ENCODE results near the gene STC2.
"Not testable (repeated sequence)": the region's sequence is repeated elsewhere in the genome, so short reads cannot be mapped to it uniquely, and the experiment has no call there.

The STC2 gene, protein sequence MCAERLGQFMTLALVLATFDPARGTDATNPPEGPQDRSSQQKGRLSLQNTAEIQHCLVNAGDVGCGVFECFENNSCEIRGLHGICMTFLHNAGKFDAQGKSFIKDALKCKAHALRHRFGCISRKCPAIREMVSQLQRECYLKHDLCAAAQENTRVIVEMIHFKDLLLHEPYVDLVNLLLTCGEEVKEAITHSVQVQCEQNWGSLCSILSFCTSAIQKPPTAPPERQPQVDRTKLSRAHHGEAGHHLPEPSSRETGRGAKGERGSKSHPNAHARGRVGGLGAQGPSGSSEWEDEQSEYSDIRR

DNA sequence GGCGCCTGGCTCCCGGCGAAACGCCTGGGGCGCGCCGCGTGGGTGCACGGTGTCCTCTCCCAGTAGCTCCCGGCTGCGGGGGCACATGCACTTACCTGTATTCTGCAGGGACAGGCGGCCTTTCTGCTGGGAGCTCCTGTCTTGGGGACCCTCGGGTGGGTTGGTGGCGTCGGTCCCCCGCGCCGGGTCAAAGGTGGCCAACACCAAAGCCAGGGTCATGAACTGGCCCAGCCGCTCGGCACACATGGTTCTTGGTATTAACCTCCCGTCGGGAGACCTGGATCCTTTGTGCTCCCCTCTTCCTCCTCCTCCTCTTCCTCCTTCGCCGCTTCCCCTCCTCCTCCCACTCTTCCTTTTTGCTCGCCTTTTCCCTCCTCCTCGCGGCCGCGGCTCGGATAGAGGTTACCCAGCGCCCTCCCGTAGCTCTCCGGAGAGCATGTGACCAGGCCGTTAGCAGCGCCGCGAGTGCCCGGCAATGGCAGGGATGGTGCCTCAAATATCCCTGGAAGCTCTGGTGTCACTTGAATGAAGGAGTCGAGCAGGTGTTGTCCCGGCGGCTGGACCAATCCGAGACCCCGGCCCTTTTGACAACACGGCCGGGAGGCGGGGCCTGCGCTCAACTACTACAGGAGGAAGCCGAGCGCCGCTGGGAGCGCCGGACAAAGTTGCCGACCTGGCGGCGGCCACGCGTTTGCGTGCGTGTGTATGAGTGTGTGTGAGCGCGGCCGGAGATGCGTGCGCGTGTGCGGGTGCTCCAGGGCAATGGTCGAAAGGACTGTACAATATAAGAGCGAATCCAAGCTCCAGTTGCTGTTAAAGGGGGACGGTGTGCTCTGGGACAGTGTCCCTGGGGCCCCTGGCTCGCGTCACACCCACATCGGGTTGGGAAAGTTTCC, at the start of gene STC2:
STC2 (minus strand) TSS at position 467 of the 896 bp plus-strand sequence; CDS start at position 246, 221 bp downstream.
- no peak for DNase-seq

DNA sequence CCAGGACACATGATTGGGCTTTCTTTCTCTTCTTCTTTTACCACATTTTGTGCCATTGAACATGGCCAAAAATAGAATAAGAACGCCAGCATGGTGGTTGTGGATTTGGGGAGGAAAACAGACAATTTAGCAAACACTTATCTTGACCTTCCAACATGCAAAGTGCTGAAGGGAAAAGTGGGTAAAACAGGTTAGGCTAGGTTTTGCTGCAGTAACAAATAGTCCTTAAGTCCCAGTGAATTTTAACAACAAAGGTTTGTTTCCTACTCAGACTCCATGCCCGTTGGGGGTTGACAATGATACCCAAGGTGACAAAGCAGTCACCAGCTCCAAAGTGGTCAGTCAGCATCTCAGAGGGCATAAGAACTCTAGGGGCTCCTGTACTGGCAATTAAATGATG, 43.2 kb upstream of the STC2 start:
- DNase-seq, result no peak

DNA sequence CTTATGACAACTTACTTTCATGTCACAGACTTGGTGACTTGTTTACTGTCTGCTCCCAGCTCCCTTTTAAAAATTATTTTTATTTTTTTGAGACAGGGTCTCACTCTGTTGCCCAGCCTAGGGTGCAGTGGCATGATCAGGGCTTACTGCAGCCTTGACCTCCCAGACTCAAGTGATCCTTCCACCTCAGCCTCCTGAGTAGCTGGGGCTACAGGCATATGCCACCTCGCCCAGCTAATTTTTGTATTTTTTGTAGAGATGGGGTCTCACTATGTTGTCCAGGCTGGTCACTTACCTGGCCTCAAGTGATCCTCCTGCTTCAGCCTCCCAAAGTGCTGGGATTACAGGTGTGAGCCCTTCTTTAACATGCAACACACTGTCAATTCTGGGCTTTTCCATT, 35.2 kb upstream of the STC2 start:
- DNase-seq, result not testable (repeated sequence)

DNA sequence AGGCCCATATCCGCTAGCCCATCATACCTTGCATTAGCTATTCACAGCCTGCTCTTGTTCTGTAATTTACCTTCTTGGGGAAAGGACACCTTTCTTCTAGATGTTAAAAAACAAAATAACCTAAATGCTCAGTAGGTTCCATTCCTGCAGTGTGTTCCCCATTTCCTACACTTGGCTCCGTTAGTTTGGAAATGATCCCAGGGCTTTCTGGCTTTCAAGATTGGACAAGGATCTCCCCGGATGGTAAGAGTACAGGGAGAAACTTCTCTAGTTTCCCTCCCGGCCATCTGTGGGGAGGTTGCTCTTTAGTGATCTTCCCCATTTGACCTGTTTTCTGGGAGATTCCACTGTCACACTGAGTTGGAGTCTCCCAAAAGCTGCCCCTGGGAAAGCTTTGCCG, 27.3 kb upstream of the STC2 start:
- no peak for DNase-seq

DNA sequence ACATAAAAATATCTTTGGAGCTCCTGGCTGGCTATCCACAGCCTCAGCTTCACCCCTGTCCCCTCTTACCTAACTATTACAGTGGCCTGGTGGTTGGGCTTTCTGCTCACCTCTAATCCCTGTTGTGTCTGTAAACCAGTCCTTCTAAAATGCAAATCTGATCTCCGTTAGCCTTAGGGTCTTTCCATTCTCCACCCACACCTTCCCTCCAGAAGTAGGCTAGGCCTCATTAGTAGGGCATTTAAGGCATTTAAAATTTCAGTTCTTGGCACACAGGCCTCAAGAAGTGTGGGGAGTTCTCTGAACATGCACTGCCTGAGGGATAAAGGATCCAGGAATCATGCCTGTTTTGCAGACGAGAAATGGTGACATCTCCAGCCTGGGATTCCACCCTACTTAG, 26.4 kb upstream of the STC2 start:
- no peak for DNase-seq

DNA sequence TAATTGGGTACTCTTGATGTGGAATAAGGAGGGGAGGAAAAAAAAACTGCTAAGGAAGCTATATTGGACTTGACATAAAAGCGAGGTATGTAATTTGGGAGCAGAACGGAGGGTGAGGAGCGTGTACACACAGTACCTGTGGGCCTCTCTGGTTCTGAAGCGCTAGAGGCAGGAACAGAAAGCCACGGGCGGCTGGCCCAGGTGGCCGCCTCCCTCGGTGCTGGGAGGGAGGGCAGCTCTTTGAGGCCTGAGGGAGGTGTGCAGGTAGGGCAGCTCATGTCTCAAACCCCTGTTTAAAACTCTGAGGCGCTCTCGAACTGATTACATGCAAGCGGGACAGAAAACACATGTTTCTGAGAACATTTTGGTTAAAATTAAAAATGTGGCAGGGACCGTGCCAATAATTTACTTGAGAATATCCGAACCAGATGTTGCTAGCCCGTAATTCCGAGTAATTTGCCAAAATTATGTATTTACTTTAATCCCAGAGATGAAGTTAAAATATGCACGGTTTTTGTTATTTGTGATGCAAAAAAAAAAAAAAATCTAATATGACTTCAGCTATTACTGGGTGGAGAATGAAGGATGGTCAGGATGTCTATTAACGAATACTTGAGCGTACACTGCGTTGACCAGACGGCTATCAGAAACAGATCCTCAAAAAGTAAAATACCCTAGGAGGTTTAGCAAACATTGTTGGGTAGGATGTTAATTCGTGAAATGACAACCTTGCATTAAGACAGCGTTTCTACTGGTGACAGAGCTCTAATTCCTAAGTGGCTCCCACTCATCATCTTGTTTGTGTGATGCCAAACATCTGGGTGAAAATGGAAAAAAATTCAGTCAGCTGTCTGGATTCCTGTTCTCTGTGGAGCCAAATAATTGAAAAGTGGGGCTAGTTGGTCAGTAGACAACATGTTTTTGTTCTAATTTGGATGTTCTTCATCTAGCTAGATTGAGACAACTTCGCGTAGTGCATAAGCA, 24.4 kb upstream of the STC2 start:
- no peak for DNase-seq

DNA sequence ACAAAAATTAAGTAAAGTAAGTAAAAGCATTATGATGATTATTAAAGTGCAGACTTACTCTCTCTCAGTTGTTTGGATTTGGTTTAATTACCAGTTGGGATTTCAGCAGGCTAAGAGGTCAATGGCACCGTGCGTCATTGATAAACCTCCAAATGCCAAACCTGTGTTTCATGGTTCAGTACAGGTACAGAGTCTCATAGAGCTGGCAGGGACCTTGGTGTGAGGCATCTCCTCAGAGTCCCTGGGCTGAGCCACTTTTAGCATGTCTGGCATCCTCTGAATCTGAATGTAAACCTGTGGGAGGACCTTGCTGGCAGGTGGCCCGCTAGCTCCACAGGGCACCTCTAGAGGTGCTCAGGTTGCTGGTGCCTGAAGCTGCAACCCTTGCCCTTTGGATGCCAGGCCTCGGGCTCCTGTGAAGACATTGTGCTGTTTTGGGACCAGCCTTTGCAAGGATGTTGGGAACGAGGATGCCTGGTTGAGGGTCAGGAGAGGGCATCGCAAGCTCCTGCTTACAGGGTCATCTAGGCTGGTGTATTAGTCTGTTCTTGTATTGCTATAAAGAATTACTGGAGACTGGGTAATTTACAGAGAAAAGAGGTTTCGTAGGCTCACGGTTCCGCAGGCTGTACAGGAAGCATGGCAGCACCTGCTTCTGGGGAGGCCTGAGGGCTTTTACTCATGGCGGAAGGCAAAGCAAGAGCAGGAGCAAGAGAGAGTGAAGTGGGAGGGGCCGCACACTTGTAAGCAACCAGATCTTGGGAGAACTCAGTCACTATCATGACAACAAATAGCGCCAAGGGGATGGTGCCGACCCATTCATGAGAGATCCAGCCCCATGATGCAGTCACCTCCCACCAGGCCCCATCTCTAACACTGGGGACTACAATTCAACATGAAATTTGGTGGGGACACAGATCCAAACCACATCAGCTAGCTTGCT, 14.9 kb upstream of the STC2 start:
- no peak for DNase-seq

DNA sequence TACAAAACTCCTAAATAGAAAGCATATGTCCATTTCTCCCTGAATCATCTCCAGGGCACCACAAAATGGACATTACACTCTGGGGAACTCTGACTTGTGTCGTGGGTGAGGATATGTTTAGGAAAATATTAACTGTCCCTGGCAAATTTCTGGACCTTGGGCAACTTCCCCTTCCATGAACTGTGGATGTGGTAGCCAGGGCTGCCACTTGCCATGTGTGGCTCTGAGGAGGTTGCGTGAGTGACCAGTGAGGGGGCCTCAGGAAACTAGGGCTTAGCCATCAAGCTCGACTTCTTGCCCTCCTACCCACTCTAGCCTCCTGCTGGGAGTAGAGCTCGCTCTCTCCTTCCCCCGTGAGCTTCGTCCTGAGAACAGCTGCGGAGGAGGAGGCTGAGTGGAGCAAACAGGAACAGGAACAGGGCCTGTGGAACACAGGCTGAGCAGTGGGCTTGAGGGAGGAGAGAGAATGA, 13.8 kb upstream of the STC2 start:
- DNase-seq, result no peak

DNA sequence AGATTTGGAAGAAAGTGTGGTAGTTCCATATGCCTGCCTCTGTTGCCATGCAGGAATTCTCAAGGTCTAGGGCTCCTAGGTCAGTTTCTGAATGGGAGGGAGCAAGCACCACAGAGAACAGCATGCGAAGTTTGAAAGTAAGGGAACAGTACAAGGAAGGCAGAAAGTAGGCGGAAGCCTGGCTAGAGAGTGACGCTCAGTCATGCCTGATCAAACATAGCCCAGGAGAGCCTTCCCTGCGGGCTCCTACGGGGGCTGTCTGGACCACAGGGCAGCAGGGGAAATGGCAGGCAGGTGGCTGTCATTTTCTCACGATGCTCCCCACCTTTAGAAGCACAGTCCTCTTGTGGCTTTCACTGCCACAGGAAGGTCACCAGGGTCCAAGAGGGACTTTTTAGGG, 12.8 kb upstream of the STC2 start:
- DNase-seq, result no peak

DNA sequence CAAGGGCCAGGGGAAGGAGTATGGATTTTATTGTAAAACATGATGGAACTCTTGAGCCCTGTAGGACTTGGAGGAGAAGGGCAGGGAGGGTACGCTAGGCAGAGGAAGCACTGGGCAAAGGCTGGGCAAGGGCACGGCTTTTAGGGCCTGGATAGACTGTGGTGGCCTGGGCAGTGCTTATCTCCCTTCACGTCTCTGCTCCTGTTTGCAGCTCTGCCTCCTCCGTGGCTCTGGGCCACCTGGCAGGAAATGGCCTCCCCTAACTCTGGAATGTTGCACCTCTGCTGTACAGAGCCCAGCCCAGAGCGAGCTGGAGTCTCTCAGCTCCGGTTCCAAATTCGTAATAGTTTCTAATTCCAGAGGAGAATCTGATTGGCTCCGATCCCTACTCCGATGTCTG, 12.2 kb upstream of the STC2 start:
- DNase-seq, result no peak

DNA sequence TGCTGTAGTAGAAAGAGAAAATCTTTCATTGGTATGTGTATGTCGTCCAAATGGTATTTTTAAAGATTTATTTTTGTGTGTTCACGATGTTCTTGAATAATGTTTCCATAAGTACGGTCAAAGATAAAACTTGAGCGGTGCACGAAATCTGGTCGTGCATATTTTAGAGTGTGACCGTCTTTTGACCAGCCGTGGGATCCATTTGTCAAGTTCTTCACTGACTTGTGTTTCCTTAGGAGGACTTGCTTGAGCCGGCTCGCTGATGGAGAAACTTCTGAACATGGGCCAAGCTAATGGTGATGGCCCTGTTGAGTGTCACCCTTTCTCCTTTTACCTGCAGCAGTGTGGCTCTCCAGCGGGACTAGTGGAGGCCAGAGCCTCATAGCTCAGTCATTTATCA, 11.1 kb upstream of the STC2 start:
- no peak for DNase-seq

DNA sequence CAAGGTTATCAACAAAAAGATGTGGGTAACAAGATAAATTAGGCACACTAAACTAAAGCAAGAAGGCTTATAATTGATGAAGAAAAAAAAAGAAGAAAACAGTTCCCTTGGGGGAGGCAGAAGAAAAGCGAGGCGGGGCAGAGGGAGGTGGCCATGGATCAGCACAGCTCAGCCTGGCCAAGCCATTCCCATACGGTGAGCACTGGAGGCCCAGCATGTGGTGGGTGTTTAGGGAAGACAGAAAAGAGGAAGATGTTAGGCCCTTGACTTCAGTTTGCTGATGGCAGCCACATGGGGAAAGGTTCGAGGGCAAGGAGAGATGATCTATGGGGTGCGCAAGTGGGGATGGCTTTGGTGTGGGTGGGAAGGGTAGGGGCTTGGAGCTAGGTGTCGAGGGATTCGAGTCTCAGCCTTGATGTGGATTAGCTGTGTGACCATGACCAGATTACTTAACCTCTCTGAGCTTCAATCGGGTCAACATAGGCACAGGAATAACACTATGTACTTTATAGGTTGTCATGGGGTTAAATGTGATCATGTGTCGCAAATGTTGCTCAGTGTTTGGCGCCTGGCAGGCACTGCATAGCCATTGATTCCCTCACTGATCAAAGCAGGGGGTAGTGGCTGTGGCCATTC, 10.3 kb upstream of the STC2 start:
- DNase-seq, result no peak

DNA sequence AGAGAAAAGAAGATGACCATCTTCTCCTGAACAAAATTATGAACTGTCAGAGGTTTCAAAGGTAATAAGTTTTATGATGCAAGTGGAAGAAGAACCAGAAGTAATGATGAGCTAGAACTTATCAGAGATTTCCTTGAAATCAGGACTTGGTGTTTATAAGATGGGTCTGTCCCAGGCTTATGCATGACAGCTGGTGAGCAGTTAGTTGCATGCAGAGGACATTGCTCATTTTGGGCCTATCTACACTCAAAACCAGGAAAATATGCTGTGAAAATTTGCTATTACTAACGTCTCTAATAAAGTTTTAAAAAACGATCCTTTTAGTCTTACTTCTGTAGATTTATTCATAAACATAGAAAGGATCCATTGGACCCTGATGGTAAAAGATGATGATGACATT, 6.6 kb upstream of the STC2 start:
- no peak for DNase-seq

DNA sequence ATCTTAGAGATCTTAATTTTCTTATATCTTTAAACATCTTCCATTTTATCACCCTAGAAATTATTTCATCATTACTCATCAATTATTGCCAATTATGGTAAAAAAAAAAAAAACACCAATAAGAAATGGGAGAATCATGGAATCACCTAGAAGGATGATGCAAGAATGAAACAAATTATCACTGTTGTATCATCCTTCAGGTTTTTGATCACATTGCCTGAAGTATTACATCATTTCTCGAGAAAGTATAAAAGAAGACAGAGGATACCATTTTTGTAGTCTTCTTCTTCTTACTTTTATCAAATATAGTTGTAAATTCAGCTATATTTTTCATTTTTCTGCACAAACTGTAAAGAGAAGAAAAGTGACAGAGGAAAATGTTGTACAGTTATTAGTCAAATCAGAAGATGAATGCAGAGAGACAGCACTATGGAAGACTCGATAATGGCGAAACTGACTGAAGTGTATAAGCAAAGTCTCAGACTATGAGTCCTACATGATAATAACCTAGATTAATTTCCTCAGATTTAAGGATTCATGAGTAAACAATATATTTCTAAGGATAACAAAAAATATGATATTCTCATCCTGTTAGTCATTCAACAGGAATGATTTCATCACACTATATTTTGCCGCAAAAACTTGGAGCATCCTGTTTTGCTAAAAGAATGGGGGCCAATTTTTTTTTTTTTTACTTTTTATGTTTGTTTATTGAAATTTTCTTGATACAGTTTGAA, 5.9 kb upstream of the STC2 start:
- no peak for DNase-seq

DNA sequence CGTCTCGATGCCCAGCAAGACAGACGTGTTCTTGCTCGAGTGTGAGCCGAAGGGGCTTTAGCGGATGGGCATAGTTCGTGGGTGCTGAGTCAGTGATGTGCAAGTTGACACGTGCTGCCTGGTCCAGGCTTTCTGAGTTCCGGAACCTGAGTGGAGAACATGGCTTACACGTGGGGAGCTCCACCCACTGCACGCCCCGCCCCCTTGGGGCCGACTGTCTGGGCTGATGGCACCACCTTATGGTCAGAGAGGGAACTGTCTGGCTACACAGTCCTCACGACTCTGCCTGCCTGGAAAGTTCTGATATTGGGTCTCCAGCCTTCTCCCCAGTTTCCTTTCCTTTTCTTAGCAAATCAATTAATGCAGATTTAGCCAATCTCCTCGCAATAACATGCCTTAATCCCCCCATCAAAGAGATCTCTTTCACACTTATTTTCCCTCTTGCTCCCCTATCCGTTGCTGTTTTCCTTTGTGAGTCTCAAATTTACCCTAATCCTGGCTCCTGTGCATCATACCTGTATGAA, 3.8 kb upstream of the STC2 start:
- DNase-seq, result peak in 5 of 6 experiments; percentile 26 to 66 (median 54)

DNA sequence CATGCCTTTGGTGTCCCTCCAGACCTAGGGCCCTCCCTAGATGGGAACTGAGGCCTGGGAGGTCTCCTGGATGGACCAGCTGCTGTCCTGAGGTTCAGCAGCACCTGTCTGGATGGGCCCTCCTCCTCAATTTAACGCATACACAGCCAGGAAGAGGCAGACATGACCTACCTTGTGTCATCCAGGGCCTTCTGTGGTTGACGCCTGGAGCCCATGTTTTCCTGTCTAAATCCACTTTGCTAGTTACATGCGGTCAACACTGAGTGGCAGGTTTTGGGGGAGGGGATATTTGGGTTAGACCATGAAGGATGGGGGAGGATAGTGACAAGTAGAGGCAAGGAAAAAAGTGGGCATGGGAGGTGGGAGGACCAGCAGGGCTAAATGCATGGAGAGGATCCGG, 3.1 kb upstream of the STC2 start:
- DNase-seq, result no peak

DNA sequence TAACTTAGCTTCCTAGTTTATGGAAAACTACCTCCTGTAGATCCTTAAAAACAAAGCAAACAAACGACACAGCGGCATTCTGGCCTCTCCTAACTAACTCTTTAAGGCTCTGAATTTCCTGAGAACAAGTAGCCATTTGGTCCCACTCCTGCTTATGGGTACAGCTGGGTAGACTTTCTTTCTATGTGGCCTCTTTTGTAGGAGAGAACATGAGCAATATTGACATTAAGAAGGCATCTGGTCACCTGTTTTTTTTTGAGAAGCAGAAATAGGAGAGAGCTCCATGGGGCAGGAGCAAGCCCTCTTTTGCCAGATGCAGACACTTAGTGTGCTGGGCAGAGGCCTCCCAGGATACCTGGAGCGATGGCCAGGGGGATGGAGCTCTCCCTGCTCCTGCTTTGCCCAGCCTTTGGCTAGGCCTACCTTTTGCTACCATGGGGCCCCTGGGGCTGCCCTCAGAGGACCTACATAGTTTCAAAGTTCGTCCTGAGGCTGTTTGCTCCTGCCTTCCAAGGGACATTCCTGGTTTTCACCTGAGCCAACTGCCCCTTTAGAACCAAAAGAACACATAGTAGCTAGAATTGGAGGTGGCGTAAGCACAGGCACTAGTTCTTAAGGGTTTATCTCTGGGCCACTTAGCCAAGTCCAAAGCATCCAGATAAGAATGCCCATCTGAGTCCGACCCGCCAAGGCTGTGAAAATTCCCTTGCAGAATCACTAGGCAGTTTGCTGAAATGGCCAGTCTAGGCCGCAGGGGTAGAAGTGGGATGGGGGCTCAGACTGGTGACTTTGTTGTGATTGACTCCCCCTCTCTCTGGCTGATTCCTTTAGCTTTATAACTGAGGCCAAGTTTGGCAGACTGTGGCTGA, 2.4 kb upstream of the STC2 start:
- DNase-seq, result no peak

DNA sequence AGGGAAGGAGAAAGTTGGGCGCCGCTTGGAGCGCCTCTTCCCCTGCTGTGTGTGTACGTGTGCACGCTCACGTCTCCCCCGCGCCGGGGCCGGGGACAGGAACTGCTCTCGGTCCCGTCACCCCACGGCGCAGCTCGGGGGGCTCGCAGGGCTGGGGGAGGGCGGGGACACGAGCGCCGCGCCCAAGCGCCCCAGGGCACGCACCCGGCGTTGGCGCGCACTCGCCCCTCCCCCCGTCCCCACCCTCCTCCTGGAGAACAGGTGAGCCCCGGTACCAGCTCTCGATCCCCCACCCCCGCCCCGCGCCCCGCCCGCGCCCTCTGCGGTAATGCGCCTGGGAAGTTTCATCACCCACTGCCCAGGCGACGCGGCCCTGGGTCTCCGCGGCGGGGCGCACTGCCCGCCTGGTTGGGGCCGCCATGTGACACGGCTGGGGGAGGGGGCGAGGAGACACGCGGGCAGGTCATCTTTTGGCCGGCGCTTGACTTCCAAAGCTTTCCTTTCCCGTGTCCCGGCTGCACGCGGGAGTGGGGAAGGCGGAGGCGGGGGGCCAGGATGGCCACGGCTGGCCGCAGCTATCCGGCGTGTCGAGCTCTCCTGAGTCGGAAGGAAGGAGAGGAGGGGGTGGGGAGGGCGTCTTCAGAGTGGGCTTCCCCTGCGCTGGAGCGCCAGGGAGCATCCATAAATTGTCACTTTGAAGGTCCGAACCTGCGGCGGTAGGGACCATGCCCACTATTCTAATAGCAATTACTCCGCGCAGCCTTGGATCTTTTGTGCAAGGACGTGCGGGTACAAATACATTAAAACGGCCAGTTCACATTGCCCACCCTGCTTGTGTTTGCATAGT, 1.5 kb upstream of the STC2 start:
- DNase-seq, result no peak

Measured in stimulated activated naive CD4-positive, alpha-beta T cell (primary cell).